RWPE1 (cell line): ENCODE data around the gene U2SURP.

Experiments
- CTCF ChIA-PET: fragments of 350-600 bp; sonication (Branson Sonifier 250); formaldehyde crosslinking; extraction: SDS; loops from one replicate; lab custom pipeline; 2021; lab: Yijun Ruan, JAX
- POLR2A ChIA-PET: fragments of 400-600 bp; formaldehyde crosslinking; extraction: SDS; loops from one replicate; lab custom pipeline; 2020; ENCODE audit warnings: antibody characterized with exemption; ENCODE audit not compliant: low non-redundant PET; lab: Yijun Ruan, JAX
- DNase-seq: peaks from one replicate; pipeline ENCODE4 v3.0.0; 2012; ENCODE audit warnings: low spot score
- H3K27ac ChIP-seq: fragments of 450-650 bp; 2 replicates; pipeline ENCODE4 v1.5.1; 2017
- CTCF ChIP-seq: fragments of 450-650 bp; conservative IDR thresholded peaks from 2 replicates; pipeline ENCODE4 v1.5.1; 2017; ENCODE audit warnings: low read depth, mild to moderate bottlenecking

The U2SURP gene

GRCh38 chr3:143001369-143002082 is at the start of gene U2SURP:
Gene U2SURP, plus strand, starts transcription at chr3:143001570. Its CDS starts 59 bp downstream, at chr3:143001629.
- ChIA-PET CTCF (interaction anchor here (0.5 to 0.6 kb wide), 3 partner anchors 22 to 626 kb away, joined by 3 read pairs; no protein-coding TSS in a partner anchor), POLR2A (no interaction called here)
- peak within 1 kb of the TSS; percentile 98 for H3K27ac ChIP-seq
- no peak for TF ChIP-seq CTCF
- peak; percentile 95 for DNase-seq

GRCh38 chr3:142951794-142952193 is 49.6 kb upstream of the U2SURP start:
- no peak for DNase-seq
- POLR2A ChIA-PET: no interaction called here
- H3K27ac ChIP-seq: no peak overlapping the region
- CTCF ChIA-PET: interaction anchor here (0.5 to 0.6 kb wide), 2 partner anchors 122 to 852 kb away, joined by 3 read pairs; no protein-coding TSS in a partner anchor
- TF ChIP-seq CTCF: no peak

- CTCF ChIA-PET: interaction anchor here (0.5 kb wide), 1 partner anchor 111 kb away, joined by 3 read pairs; no protein-coding TSS in a partner anchor
- no peak for TF ChIP-seq CTCF
- no peak overlapping the region for H3K27ac ChIP-seq
- DNase-seq: no peak
- POLR2A ChIA-PET: no interaction called here
Observed at GRCh38 chr3:142952272-142953193, 48.8 kb upstream of the U2SURP start.

- ChIA-PET POLR2A (no interaction called here), CTCF (interaction anchor here (0.5 kb wide), 1 partner anchor 112 kb away, joined by 3 read pairs; no protein-coding TSS in a partner anchor)
- no peak overlapping the region for H3K27ac ChIP-seq
- no peak for TF ChIP-seq CTCF
- DNase-seq: no peak
Observed at GRCh38 chr3:142953443-142953842, 47.9 kb upstream of the U2SURP start.

- no peak overlapping the region for H3K27ac ChIP-seq
- ChIA-PET POLR2A (no interaction called here), CTCF (interaction anchor here (0.7 kb wide), 1 partner anchor 216 kb away, joined by 3 read pairs; no protein-coding TSS in a partner anchor)
- peak; percentile 89 for DNase-seq
- TF ChIP-seq CTCF: no peak
Observed at GRCh38 chr3:142958707-142959106, 42.7 kb upstream of the U2SURP start.

- ChIA-PET POLR2A (no interaction called here), CTCF (interaction anchor here (2.5 kb wide), 1 partner anchor 132 kb away, joined by 9 read pairs; no protein-coding TSS in a partner anchor)
- TF ChIP-seq CTCF: no peak
- no peak for DNase-seq
- no peak overlapping the region for H3K27ac ChIP-seq
Observed at GRCh38 chr3:142960322-142960850, 41.0 kb upstream of the U2SURP start.
